ENCODE measurements around the gene SAMD4A. TPM values are rescaled to one million over a fixed set of nuclear protein-coding genes. Genes with fewer than 3 reads are reported as not detected.

The SAMD4A gene
- total and polyA plus RNA-seq, 2 donors = 16.0 to 58.5 TPM

GRCh38 chr14:54699735-54700134, 132.8 kb downstream of the SAMD4A start:
- peaks cover 1% of the 10 kb centered on the region for H3K4me1 ChIP-seq (ENCODE audit: insufficient read depth)
- no peak for DNase-seq (ENCODE audit: extremely low spot score)
- H3K36me3 ChIP-seq (ENCODE audit: insufficient read depth) = no peaks in the 10 kb centered on the region
- H3K4me3 ChIP-seq (ENCODE audit: low read depth, low read length) = no peak overlapping the region
- no peak overlapping the region for H3K27ac ChIP-seq (ENCODE audit: low read depth)
- WGBS = 49% methylated on average over 3 of the region's 3 CpGs

DNA sequence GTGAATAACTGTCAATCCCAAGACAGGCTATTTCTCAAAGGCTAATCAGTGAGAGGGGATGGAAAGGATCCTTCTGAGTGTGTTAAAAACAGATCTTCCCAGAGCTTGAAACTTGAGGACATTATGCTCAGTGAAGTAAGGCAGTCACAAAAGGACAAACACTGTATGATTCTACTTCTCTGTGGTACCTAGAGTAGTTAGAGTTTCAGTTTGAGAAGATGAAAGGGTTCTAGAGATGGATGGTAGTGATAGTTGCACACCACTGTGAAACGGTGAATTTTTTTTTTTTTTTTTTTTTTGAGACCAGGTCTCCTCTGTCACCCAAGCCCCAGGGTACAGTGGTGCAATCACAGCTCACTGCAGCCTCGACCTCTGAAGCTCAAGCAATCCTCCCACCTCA, 133.8 kb downstream of the SAMD4A start:
- DNase-seq (ENCODE audit: extremely low spot score) = no peak
- no peaks in the 10 kb centered on the region for H3K36me3 ChIP-seq (ENCODE audit: insufficient read depth)
- WGBS = 93% methylated on average over 2 of the region's 2 CpGs
- H3K4me3 ChIP-seq (ENCODE audit: low read depth, low read length) = no peak overlapping the region
- peaks cover 1% of the 10 kb centered on the region for H3K4me1 ChIP-seq (ENCODE audit: insufficient read depth)
- H3K27ac ChIP-seq (ENCODE audit: low read depth) = no peak overlapping the region

DNA sequence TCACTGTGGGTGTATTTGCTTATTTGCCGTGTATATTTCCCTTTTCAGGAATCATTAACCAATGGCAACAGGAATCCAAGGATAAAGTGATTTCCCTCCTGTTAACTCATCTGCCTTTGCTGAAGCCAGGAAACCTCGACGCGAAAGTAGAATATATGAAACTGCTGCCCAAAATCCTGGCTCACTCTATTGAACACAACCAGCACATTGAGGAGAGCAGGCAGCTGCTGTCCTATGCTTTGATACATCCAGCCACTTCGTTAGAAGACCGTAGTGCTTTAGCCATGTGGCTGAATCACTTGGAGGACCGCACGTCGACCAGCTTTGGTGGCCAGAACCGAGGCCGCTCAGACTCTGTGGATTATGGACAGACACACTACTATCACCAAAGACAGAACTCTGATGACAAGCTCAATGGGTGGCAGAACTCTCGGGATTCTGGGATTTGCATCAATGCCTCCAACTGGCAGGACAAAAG, 135.1 kb downstream of the SAMD4A start:
- 90% methylated on average over 12 of the region's 12 CpGs for WGBS

DNA sequence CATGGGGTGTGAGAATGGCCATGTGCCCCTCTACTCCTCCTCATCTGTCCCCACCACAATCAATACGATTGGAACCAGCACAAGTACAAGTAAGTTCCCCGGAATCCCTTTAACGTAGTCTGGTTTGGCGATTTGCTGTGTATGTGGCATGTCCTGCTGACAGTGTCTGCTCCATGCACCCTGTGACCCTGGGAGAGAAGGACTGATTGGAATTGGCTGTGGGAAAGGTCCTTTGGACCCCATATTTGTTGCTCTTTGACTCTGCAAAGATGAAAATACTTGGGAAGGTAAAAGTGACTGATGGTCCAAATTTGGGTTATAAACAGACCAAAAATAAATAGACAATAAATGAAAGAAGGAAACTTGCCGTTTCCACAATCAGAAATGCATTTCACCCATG, 135.6 kb downstream of the SAMD4A start:
- DNase-seq (ENCODE audit: extremely low spot score) = no peak
- Histone ChIP-seq H3K36me3 (ENCODE audit: insufficient read depth) (no peaks in the 10 kb centered on the region), H3K4me1 (ENCODE audit: insufficient read depth) (peaks cover 1% of the 10 kb centered on the region), H3K27ac (ENCODE audit: low read depth) (no peak overlapping the region), H3K4me3 (ENCODE audit: low read depth, low read length) (no peak overlapping the region)
- WGBS = 92% methylated on average over 5 of the region's 5 CpGs

More for the DNA sequence above, 135.1 kb downstream of the SAMD4A start:
- no peak for DNase-seq (ENCODE audit: extremely low spot score)
- H3K27ac ChIP-seq (ENCODE audit: low read depth) = no peak overlapping the region
- H3K4me1 ChIP-seq (ENCODE audit: insufficient read depth) = peaks cover 1% of the 10 kb centered on the region
- no peak overlapping the region for H3K4me3 ChIP-seq (ENCODE audit: low read depth, low read length)
- no peaks in the 10 kb centered on the region for H3K36me3 ChIP-seq (ENCODE audit: insufficient read depth)

DNA sequence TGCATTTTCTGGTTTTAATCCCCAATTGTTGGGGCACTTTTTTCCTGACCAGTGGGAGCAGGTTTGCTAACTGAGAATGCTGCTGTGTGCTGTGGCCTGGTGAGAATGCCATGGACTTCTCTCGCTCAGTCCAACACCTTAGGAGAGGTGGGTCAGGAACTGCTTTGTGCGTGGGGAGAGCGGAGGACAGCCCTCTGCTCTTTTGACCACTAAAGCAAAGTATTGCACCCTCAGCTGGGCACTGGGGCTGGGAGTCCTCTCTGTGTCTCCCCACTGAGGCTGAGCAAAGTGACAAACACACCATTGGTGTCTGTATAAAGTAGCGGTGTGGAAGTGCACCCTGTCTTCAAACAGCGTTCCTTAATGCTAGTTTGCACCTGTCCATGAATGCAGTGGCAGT, 136.2 kb downstream of the SAMD4A start:
- peaks cover 1% of the 10 kb centered on the region for H3K4me1 ChIP-seq (ENCODE audit: insufficient read depth)
- WGBS = 96% methylated on average over 5 of the region's 5 CpGs
- no peaks in the 10 kb centered on the region for H3K36me3 ChIP-seq (ENCODE audit: insufficient read depth)
- no peak overlapping the region for H3K27ac ChIP-seq (ENCODE audit: low read depth)
- no peak for DNase-seq (ENCODE audit: extremely low spot score)
- no peak overlapping the region for H3K4me3 ChIP-seq (ENCODE audit: low read depth, low read length)

GRCh38 chr14:54703724-54704123, 136.8 kb downstream of the SAMD4A start:
- H3K36me3 ChIP-seq (ENCODE audit: insufficient read depth) = no peaks in the 10 kb centered on the region
- H3K4me3 ChIP-seq (ENCODE audit: low read depth, low read length) = no peak overlapping the region
- no peak overlapping the region for H3K27ac ChIP-seq (ENCODE audit: low read depth)
- no peak for DNase-seq (ENCODE audit: extremely low spot score)
- no peaks in the 10 kb centered on the region for H3K4me1 ChIP-seq (ENCODE audit: insufficient read depth)
- WGBS = 96% methylated on average over 2 of the region's 2 CpGs

- H3K36me3 ChIP-seq (ENCODE audit: insufficient read depth) = no peaks in the 10 kb centered on the region
- H3K4me3 ChIP-seq (ENCODE audit: low read depth, low read length) = no peak overlapping the region
- WGBS = 97% methylated on average over 2 of the region's 2 CpGs
- DNase-seq (ENCODE audit: extremely low spot score) = no peak
- no peaks in the 10 kb centered on the region for H3K4me1 ChIP-seq (ENCODE audit: insufficient read depth)
- no peak overlapping the region for H3K27ac ChIP-seq (ENCODE audit: low read depth)
These were observed 137.8 kb downstream of the SAMD4A start for GRCh38 chr14:54704768-54705167.

DNA sequence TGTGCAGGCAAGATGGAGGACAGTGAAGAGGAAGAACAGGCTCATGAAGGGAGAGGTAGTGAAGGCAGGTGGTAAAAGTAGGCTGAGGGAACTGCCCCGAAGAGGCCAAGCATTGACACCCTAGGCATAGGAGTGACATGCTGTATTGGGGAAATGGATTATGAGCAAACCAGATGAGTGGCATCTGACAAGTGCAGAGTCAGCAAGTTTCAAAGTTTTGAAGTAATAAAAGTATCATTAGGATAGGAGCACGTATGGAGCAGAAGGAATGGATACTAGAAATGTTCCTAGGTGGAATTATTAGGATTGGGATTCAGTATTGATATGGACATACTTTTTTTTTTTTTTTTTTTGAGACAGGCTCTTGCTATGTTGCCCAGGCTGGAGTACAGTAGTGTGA, 139.8 kb downstream of the SAMD4A start:
- H3K27ac ChIP-seq (ENCODE audit: low read depth) = no peak overlapping the region
- no peak overlapping the region for H3K4me3 ChIP-seq (ENCODE audit: low read depth, low read length)
- WGBS = 92% methylated on average over 2 of the region's 2 CpGs
- H3K36me3 ChIP-seq (ENCODE audit: insufficient read depth) = no peaks in the 10 kb centered on the region
- no peak for DNase-seq (ENCODE audit: extremely low spot score)
- no peaks in the 10 kb centered on the region for H3K4me1 ChIP-seq (ENCODE audit: insufficient read depth)

DNA sequence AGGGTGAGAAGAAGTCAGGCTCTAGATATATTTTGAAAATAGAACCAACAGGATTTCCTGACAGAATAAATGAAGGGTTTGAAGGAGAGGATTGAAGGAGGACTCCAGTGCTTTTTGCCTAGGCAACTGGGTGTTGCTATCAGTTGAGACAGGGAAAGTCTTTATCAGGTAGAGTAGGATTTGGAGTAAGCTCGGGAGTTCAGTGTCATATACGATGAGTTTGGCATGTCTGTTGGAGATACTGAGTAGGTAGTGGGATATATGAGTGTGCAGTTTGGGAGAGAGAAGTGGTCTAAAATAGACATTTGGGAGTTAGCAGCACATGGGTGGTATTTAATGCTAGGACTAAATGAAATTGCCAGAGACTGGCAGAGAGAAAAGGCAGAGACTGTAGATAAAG, 141.2 kb downstream of the SAMD4A start:
- Histone ChIP-seq H3K4me3 (ENCODE audit: low read depth, low read length) (no peak overlapping the region), H3K27ac (ENCODE audit: low read depth) (no peak overlapping the region), H3K36me3 (ENCODE audit: insufficient read depth) (no peaks in the 10 kb centered on the region), H3K4me1 (ENCODE audit: insufficient read depth) (no peaks in the 10 kb centered on the region)
- no peak for DNase-seq (ENCODE audit: extremely low spot score)
- 72% methylated on average over 2 of the region's 2 CpGs for WGBS

- DNase-seq (ENCODE audit: extremely low spot score) = no peak
- Histone ChIP-seq H3K27ac (ENCODE audit: low read depth) (no peak overlapping the region), H3K36me3 (ENCODE audit: insufficient read depth) (no peaks in the 10 kb centered on the region), H3K4me3 (ENCODE audit: low read depth, low read length) (no peak overlapping the region), H3K4me1 (ENCODE audit: insufficient read depth) (no peaks in the 10 kb centered on the region)
- WGBS = 84% methylated on average over 5 of the region's 5 CpGs
These were observed 142.1 kb downstream of the SAMD4A start for GRCh38 chr14:54708982-54709381.

DNA sequence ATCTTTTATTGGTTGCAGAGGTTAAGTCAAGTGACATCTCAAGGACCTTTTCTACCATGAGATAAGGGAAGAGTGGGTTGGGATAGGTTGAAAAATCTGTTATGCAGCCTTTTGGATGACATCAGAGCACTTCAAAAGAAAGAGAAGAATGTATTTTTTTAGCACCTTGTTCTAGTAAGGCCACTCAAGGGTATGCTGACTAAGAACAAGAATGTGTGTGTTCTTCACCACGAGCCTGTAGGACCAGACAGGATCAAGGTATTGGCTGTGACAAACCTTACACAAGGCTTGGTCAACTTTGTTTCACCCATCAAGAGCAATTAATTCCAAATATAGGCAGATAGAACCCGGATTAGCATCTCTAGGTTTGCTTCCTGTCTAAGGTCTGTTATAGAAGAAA, 142.5 kb downstream of the SAMD4A start:
- Histone ChIP-seq H3K27ac (ENCODE audit: low read depth) (no peak overlapping the region), H3K4me1 (ENCODE audit: insufficient read depth) (no peaks in the 10 kb centered on the region), H3K36me3 (ENCODE audit: insufficient read depth) (no peaks in the 10 kb centered on the region), H3K4me3 (ENCODE audit: low read depth, low read length) (no peak overlapping the region)
- 83% methylated on average over 2 of the region's 2 CpGs for WGBS
- DNase-seq (ENCODE audit: extremely low spot score) = no peak

GRCh38 chr14:54709867-54710266, 142.9 kb downstream of the SAMD4A start:
- Histone ChIP-seq H3K4me3 (ENCODE audit: low read depth, low read length) (no peak overlapping the region), H3K4me1 (ENCODE audit: insufficient read depth) (no peaks in the 10 kb centered on the region), H3K27ac (ENCODE audit: low read depth) (no peak overlapping the region), H3K36me3 (ENCODE audit: insufficient read depth) (no peaks in the 10 kb centered on the region)
- no peak for DNase-seq (ENCODE audit: extremely low spot score)

- Histone ChIP-seq H3K27ac (ENCODE audit: low read depth) (no peak overlapping the region), H3K4me3 (ENCODE audit: low read depth, low read length) (no peak overlapping the region), H3K36me3 (ENCODE audit: insufficient read depth) (no peaks in the 10 kb centered on the region), H3K4me1 (ENCODE audit: insufficient read depth) (no peaks in the 10 kb centered on the region)
- DNase-seq (ENCODE audit: extremely low spot score) = no peak
- WGBS = 98% methylated on average over 5 of the region's 5 CpGs
These were observed 144.4 kb downstream of the SAMD4A start for GRCh38 chr14:54711312-54711711.

DNA sequence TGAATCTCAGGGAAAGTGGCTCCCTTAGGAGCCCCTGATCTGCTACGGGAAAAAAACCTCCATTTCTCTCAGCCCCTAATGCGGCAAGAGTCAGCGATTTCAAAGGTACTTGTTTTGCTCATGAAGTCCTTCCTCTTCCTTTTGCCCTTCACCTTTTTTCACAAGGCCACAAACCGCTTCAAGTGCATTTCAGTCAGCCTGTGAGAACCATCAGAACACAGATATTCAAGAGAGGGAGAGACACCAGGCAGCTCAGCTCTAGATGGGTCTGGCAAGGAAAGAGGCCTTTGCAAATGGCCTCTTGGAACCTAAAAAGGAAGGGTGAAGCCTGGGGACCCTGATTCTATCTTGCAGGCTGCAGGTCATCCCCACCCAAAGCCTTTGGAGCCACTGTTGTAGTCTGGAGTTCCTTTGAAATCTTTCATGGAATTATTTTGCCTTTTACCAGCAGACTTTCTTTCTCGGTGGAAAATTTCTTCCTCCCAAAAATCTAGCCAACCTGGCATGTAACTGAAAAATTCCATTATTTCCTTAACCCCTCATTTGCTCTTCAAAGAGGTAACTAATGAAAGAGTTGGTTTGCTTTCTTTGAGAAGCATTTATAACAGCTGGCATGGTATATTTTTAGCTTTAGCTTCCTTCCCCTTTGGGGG, 145.0 kb downstream of the SAMD4A start:
- WGBS = 53% methylated on average over 5 of the region's 5 CpGs
- H3K4me1 ChIP-seq (ENCODE audit: insufficient read depth) = no peaks in the 10 kb centered on the region

More for the DNA sequence above, 145.0 kb downstream of the SAMD4A start:
- DNase-seq (ENCODE audit: extremely low spot score) = no peak
- Histone ChIP-seq H3K36me3 (ENCODE audit: insufficient read depth) (no peaks in the 10 kb centered on the region), H3K4me3 (ENCODE audit: low read depth, low read length) (no peak overlapping the region), H3K27ac (ENCODE audit: low read depth) (no peak overlapping the region)

Measured in urinary bladder (tissue), 4 donors.